Activated effector memory CD4-positive, alpha-beta T cell treated with anti-CD3 and anti-CD28 coated beads, Interleukin-2, amount 50 U/mL, for 16 hours (primary cell): ENCODE data around the gene FXYD2.

Source experiments
- DNase-seq: peaks from one replicate; pipeline ENCODE4 v3.0.0-alpha.2; 2020

FXYD2 gene

DNA sequence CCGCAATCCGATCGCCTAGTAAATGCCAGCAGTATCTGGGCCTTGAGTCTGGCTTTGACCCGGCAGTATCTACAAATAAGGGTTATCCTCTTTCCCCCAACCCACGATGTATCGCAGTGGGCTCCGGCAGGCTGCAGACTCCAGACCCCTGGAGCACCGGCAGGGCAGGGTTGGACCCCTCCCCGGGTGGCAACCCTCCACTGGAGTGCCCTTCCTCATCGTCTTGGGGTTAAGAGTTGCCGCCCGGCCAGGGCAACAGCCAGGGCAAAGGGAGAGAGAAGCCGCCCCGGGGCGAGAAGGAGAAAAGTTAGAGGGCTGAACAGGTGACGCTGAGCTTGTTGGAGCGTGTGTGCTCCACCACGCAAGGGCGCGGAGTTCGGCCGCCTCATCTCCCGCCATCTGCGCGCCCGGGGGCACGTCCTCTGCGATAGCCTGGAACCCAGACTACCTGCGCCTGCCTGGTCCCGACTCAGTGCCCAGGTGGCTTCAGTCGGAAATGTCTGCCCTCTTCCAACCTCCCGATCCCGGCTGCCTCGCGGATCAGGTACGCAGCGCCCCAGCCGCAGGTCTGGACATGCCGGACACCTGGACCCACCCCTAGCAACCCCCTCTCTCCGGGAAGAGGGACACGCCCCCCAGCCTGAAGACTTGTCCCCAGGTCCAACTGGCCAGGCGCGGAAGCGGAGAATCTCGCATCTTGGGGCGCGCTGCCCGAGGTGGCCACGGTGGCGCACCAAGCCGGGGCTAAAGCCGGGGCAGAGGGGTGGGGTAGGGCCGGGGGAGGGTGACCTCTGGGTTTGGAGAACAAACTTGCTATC lies 28.7 kb downstream of the FXYD2 start:
- no peak for DNase-seq

DNA sequence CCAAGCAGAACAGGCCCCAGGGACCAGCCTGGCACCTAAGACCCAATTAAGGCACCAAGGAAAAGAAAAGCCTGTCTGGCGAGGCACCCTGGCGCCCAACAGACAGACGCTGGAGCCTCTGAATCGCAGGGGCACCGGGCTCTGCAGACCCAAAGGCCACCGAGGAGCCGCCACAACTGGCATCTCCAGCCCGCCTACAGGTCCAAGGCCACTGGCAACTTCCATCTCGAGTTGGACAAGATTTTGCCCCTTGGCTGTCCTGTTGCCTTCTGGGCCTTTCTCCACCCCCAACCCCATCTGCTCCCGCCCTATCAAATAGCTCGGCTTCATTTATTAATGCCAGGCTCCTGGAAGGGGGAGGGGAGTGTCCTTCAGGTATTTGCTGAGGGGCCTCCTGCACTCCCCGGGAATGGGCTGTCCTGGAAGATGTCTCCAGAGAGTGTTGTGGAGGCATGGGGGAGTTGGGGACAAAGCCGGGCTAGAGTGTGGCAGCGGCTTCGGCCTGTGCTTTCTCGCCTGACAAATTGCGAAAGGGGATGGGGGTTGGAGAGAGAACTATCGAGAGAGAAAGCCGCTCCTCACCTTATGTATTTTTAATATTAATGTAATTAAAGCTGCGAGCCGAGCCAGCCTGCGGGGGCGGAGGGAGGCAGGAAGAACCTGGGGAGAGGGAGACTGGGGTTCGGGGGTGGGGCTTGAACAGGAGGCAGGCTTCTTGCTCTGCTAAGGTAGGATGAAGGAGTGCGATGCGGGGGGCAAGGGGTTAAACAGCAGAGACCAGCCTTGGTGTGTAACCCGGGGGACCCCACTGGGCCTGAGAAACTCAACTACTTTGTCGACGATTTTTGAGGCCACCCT lies 29.5 kb downstream of the FXYD2 start:
- DNase-seq = no peak

DNA sequence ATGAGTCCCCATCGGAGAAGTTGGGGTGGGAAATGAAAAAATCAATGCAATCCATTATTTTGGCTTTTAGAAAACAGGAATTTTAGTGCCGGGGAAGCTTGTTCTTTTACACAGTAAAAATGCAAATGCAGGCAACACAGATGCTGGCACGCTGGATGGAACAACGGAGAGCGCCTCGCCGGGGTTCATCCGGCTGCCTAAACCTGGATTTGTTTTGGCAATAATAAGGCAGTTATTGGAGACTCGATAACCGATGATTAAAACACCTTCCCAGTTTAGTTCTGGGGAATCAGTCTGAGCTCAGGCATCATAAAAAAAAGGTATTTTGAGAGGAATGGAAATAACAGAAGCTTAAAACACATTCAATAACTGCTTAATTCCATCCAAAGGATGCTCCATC lies 30.4 kb downstream of the FXYD2 start:
- DNase-seq = no peak

DNA sequence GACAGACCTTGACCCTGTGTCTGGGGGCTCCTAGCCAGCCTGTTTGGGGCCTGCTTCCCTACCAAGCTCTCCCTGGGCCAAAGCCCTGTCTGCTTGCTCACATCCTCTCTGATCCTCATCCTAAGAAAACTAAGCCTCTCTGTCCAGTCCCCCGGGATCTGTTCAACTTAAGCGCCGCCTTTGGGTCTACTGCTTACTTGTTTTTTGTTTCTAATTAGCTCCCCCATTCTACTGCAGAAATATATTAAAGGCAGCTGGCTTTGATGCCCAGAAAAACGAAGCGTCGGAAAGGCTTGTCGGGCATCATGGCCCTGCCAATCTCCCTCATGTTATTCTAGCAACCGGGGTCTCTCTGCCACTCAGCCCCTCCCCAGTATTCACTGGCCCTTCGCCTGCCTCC lies 31.0 kb downstream of the FXYD2 start:
- no peak for DNase-seq

DNA sequence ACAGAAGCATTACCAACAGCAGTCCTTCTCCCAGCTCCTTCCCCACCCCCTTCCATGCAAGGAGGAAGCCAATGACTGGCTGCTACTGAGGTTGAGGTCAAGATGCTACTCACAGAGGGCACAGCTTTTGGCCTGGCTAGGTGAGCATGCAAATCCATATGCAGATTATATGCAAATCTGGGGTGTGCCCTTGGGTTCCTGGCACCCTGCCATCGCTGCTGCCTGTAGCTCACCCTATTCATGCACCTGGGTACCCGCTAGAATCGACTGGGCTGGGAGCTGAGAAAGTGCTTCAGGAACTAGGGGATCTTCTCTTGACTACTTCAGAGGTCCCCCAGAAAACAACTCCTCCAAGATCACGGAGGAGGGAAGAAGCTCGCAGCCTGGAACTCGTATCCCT lies 31.6 kb downstream of the FXYD2 start:
- no peak for DNase-seq

DNA sequence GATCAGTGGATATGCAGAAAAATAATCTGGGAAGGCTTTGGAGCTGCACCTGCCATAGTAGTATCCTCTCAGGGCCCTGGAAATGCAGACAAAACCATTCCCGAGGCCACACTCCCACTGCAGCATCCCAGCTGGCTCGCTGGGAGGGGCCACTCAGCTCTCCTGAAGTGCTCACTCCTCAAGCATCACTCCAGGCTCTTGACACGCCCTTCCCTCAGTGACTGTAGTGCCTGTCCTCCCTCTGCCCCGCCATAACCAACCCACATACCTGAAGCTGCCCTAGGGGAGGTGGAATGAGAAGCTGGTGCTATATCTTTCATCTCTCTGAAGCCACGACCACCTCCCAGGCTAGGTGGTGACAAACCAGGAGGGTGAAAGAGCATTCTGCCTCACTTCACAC lies 32.3 kb downstream of the FXYD2 start:
- no peak for DNase-seq

DNA sequence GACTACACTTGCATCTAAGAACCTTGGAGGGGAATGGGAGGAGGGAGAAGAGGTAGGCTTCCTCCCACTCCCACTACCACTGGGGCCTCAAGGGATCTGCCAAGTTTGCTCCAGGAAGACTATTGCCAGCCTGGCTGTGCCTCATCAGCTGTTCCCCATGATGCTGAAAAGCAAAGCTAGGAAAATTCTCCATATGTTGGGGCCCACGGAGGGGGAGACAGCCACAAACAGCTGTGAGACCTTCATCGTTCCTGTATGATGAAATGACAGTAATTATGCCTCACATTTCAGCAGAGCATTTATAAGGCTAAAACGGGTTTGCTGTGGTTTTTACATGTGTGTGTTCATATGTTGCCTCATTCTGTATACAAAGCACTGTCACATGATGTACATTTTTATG lies 34.3 kb downstream of the FXYD2 start:
- no peak for DNase-seq

DNA sequence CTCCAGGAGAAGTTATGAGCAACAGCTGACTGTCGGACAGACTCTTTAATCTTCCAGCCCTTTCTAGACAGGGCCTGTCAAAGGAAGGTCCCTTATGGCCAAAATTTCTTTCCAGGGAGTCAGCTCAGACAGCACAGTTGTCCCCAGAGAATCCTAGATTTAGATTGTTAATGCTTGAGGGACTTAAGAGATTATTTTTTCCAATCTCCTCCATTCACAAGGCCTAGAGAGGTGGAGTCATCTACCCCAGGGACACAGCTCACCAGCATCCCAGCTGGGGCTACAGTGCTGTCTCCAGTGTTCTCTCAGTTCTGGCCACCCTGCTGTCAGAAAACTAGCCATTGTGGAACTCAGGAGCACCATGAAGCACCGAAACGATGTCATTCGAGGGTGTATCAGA lies 35.3 kb downstream of the FXYD2 start:
- no peak for DNase-seq

DNA sequence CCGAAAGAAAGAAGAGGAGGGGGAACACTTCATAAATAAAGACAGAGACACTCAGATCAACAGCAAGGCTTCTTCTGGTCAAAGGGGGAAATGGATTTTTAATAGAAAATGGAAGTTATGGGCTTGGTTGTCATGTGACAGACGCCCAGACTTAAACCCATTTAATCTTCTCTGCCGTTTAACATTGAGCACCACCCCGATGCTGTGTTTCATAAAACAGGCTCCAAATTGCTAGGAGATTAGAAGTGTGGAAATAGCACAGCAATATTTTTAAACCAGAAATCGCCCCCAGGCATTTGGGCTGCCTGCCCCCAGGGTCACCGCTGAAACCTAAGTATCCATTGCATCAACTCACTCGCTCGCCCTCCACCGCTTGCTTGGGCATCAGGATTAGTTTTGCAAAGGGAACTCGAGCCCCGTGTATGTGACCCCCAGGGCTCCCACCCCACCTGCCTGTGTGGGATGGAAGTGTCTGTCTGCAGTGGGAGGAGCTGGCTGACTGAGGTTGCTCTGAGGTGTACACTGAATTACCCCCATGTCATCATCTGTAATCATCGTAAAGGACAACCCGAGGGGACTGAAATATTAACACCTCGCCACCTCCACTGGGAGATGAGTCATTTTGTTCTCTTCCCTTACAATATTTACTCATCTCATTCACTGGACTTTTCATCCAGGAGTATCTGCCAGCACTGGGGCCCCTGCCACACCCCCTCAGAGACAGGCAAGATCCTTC lies 38.2 kb downstream of the FXYD2 start:
- DNase-seq = no peak

DNA sequence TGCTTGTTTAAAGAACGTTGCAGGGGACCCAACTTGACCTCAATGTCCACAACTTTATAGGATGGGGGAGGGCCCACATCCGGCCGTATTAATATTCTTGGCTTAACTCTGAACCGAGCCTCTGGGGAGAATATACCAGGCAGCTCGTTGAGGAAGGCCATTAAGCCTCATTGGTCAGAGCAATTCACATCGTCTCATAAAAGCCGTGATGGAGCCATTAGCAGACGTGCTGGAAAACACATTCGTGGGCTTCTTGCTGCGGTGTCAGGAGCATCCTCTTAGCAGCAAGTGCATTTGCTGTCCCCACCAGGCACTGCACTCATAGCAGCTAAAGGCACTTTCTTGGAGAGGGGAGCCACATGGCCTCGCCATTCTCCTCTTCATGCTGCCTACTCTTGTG lies 42.4 kb downstream of the FXYD2 start:
- DNase-seq = no peak

DNA sequence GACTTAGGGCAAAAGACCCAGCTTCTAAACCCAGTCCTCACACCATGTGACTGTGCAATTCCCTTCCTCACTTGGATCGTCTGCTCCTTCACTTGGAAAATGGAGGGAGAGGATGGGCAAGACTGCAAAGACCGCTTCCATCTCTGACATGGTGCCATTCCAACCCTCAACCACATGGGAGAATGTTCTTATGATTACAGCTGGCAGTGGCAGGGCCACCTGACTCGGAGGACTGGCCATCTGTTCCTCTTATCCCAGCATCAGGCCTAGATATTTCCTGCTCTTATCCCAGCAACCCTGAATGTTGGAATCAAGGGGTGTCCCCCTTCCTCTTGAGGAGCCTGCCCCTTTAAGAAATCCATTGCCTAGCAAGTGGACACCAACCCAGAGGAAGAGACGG lies 42.9 kb downstream of the FXYD2 start:
- DNase-seq = no peak

DNA sequence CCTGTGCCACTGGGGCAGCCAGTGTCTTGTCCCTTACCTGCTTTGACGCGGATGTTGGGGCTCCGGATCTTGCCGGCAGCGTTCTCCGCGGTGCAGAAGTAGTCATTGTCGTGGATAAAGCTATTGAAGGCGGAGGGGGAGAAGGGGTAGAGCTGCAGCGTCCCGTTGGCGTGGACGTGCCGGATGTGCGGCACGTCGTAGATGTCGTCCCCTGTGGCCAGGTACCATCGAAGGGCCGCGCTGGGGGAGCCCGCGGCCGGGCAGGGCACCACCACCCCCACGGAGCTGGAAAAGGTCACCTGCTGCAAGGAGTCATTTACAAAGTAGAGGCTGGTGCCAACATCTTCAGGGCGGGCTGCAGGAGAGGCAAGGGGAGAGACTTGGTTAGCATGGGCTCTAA lies 44.1 kb downstream of the FXYD2 start:
- DNase-seq = no peak

DNA sequence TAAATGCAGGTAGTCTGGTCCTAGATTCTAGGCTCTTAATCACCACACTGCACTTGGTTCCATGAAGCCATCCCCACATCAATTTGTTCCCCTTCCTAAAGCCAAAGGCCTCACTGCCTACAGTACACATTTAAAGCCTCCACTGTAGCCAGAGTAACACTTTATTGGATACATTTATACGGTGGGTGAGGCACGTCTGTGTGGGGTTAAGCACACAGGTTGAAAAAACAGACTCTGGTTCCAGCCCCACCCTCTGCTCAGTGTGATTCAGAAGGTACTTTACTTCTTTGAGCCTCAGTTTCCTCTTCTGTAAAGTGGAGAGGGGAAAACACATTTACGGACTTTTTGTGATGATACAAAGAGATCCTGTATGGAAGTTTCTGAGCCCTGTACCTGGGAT lies 50.0 kb downstream of the FXYD2 start:
- DNase-seq = no peak

DNA sequence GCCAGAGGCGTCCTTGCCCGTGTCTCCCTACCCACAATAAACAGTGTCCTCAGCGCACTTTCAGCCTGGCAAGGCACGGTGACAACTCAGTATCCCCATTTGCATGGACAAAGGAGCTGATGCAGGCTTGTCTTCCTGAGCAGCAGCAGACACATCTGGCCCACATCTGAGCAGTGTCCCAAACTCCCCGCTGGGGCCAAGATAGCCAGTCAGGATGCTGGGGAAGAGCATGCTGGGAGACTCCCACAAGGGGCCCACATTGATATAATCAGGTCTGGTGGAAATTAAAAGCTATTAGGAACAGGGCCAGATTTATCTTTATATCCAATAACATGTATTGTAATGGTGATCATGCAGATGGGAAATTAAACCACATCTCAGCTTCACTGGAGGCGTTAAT lies 52.2 kb downstream of the FXYD2 start:
- DNase-seq = no peak

DNA sequence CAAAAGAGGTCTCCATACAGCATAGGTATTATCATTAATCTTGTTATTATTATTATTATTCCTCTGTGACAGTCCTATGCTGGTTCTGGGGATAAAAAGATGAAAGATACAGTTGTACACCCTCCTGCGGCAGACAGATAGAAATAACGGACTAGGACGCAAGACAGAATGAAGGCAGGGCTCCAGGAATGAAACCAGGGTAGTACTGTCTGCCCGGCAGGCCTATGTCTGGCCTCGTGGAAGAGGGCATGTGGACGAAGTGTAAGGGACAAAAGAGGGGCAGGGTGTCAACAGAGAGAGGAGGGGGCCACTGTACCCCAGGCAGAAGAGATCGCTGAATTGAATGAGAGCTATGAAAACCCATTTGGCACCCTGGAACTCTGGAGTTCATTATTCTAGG lies 52.7 kb downstream of the FXYD2 start:
- no peak for DNase-seq

DNA sequence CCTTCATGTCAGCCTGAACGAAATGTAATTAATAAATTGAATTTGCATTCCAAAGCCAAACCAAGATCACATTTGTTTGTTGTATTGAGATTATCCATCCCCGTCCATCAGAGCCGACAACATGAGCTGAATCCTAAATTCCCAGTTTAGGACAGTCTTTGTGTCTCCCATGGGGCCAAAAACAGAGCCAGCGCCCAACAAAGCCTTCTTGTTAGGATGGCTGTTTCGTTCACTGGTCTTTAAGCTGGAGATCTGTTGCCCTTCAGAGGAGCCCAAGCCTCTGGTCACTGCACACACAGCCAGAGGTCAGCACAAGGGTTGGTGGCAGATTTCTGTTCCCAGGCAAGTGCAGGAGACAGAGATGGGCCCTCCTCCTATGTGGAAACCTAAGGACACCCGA lies 53.3 kb downstream of the FXYD2 start:
- no peak for DNase-seq

DNA sequence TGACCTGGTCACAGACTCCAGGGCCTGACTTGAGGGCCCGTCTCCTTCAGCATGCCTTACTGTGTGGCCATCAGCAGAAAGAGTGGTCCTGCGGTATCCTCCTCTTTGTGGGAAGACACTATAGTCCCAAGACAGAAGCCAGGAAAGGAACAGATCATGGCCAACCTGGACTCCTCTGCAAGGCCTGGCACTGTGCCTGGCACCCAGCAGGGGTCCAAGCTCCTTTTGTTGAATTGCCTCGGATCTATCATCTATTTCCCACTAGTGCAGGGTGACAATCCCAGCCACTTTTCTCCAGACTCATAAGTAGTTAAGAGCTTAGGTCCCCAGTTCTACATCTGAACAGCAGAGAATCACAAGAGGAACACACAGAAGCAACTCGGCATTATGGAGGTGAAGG lies 54.5 kb downstream of the FXYD2 start:
- no peak for DNase-seq
